ENCODE measurements around the gene YBX2.

DNA sequence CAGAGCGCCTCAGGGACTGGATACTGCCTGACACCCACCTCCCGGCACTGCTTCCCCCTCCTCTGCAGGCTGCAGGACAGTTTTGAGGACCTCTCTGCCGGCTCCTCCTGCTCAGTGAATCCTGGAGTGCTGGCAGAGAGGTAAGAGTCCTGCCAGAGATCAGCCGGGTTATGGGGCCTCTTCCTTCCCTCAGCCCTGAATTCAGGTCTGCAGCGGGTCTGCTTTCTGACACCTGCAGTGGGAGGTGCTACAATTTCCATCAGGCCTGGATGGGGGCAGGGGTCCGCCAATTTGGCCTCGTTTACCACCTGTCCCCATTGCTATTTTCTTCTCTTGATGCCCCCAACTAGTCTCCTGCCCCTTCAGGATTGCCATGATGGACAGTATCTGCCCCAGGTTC is 37.7 kb upstream of the YBX2 start:
- TF ChIP-seq, protein P1, sequence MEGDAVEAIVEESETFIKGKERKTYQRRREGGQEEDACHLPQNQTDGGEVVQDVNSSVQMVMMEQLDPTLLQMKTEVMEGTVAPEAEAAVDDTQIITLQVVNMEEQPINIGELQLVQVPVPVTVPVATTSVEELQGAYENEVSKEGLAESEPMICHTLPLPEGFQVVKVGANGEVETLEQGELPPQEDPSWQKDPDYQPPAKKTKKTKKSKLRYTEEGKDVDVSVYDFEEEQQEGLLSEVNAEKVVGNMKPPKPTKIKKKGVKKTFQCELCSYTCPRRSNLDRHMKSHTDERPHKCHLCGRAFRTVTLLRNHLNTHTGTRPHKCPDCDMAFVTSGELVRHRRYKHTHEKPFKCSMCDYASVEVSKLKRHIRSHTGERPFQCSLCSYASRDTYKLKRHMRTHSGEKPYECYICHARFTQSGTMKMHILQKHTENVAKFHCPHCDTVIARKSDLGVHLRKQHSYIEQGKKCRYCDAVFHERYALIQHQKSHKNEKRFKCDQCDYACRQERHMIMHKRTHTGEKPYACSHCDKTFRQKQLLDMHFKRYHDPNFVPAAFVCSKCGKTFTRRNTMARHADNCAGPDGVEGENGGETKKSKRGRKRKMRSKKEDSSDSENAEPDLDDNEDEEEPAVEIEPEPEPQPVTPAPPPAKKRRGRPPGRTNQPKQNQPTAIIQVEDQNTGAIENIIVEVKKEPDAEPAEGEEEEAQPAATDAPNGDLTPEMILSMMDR (IDR thresholded peaks at IDR 0.05; ENCODE audit: insufficient read depth, low read length) = no peak
- no peak for TF ChIP-seq POLR2AphosphoS5 (IDR thresholded peaks at IDR 0.05; ENCODE audit: low read depth)

All from HL-60 (cell line).